Skeletal muscle cell (primary cell): ENCODE data around the gene PCDHA6.
"Not testable (repeated sequence)": the region's sequence is repeated elsewhere in the genome, so short reads cannot be mapped to it uniquely, and the experiment has no call there.

Source experiments
- DNase-seq: peaks from one replicate; pipeline ENCODE4 v3.0.0-alpha.2; 2010; ENCODE audit warnings: low read depth
- H3K4me3 ChIP-seq: 2 replicates; pipeline ENCODE4 v1.5.1; 2011; ENCODE audit warnings: low read depth, mild to moderate bottlenecking, control low read depth, low read length, moderate library complexity

PCDHA6 gene

GRCh38 chr5:140827704-140828361 is at the start of gene PCDHA6:
Gene PCDHA6, plus strand, starts transcription at chr5:140827960. Its CDS starts 132 bp downstream, at chr5:140828092.
- DNase-seq = no peak
- peak within 1 kb of the TSS; percentile 23 for H3K4me3 ChIP-seq

GRCh38 chr5:140780512-140780911 is 47.2 kb upstream of the PCDHA6 start:
- no peak overlapping the region for H3K4me3 ChIP-seq
- no peak for DNase-seq

GRCh38 chr5:140785905-140786686 is 41.7 kb upstream of the PCDHA6 start, which contains the start of gene PCDHA1:
Gene PCDHA1, plus strand, starts transcription at chr5:140786140.
- no peak within 1 kb of the TSS for H3K4me3 ChIP-seq
- no peak for DNase-seq

GRCh38 chr5:140787422-140787821 is 40.3 kb upstream of the PCDHA6 start:
- DNase-seq, H3K4me3 ChIP-seq: not testable (repeated sequence)

GRCh38 chr5:140787849-140788504 is 39.8 kb upstream of the PCDHA6 start:
- not testable (repeated sequence) for H3K4me3 ChIP-seq, DNase-seq

- no peak overlapping the region for H3K4me3 ChIP-seq
- DNase-seq = no peak
Measured at GRCh38 chr5:140791089-140791488, 36.7 kb upstream of the PCDHA6 start.

GRCh38 chr5:140794595-140795258 is 33.0 kb upstream of the PCDHA6 start, which contains the start of gene PCDHA2:
Gene PCDHA2, plus strand, starts transcription at chr5:140794852.
- H3K4me3 ChIP-seq = no peak within 1 kb of the TSS
- DNase-seq = no peak

GRCh38 chr5:140795259-140795641 is 32.5 kb upstream of the PCDHA6 start:
- DNase-seq = no peak
- no peak overlapping the region for H3K4me3 ChIP-seq

- not testable (repeated sequence) for H3K4me3 ChIP-seq, DNase-seq
Measured at GRCh38 chr5:140796072-140796717, 31.6 kb upstream of the PCDHA6 start.

GRCh38 chr5:140796718-140797095 is 31.1 kb upstream of the PCDHA6 start:
- no peak for DNase-seq
- H3K4me3 ChIP-seq = no peak overlapping the region

GRCh38 chr5:140800816-140801493 is 26.8 kb upstream of the PCDHA6 start, which contains the start of gene PCDHA3:
Gene PCDHA3, plus strand, starts transcription at chr5:140801057.
- DNase-seq = no peak
- H3K4me3 ChIP-seq = peak within 1 kb of the TSS; percentile 26

GRCh38 chr5:140801494-140801841 is 26.3 kb upstream of the PCDHA6 start:
- no peak for DNase-seq
- peak overlapping the region; percentile 26 for H3K4me3 ChIP-seq

- H3K4me3 ChIP-seq, DNase-seq: not testable (repeated sequence)
Measured at GRCh38 chr5:140802381-140802780, 25.4 kb upstream of the PCDHA6 start.

- H3K4me3 ChIP-seq = no peak overlapping the region
- no peak for DNase-seq
Measured at GRCh38 chr5:140802781-140803271, 24.9 kb upstream of the PCDHA6 start.

- no peak for DNase-seq
- peak within 1 kb of the TSS; percentile 26 for H3K4me3 ChIP-seq
Measured at GRCh38 chr5:140806834-140807775, 20.7 kb upstream of the PCDHA6 start, which contains the start of gene PCDHA4. Gene PCDHA4, plus strand, starts transcription at chr5:140807068.

GRCh38 chr5:140808241-140808888 is 19.4 kb upstream of the PCDHA6 start:
- H3K4me3 ChIP-seq, DNase-seq: not testable (repeated sequence)

- H3K4me3 ChIP-seq = no peak overlapping the region
- DNase-seq = no peak
Measured at GRCh38 chr5:140808889-140809291, 18.9 kb upstream of the PCDHA6 start.
